Loucy (cell line): ENCODE data around the gene TOP3B.

Experiments used
- EZH2phosphoT487 ChIP-seq: fragments of 200-600 bp; IDR thresholded peaks from 2 replicates; pipeline ENCODE4 v1.6.1; 2018; ENCODE audit warnings: antibody characterized with exemption, mild to moderate bottlenecking, moderate library complexity, borderline replicate concordance
- TF ChIP-seq, protein P1 (sequence below): fragments of 200-600 bp; sonication (generic); conservative IDR thresholded peaks from 2 replicates; pipeline ENCODE4 v1.5.1; 2014; ENCODE audit warnings: mild to moderate bottlenecking, antibody characterized with exemption, low read length

- TF ChIP-seq, protein P1, sequence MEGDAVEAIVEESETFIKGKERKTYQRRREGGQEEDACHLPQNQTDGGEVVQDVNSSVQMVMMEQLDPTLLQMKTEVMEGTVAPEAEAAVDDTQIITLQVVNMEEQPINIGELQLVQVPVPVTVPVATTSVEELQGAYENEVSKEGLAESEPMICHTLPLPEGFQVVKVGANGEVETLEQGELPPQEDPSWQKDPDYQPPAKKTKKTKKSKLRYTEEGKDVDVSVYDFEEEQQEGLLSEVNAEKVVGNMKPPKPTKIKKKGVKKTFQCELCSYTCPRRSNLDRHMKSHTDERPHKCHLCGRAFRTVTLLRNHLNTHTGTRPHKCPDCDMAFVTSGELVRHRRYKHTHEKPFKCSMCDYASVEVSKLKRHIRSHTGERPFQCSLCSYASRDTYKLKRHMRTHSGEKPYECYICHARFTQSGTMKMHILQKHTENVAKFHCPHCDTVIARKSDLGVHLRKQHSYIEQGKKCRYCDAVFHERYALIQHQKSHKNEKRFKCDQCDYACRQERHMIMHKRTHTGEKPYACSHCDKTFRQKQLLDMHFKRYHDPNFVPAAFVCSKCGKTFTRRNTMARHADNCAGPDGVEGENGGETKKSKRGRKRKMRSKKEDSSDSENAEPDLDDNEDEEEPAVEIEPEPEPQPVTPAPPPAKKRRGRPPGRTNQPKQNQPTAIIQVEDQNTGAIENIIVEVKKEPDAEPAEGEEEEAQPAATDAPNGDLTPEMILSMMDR, result no peak
- no peak for TF ChIP-seq EZH2phosphoT487
Measured at GRCh38 chr22:21948390-21948789, 34.2 kb downstream of the TOP3B start.
